Activated CD4-positive, alpha-beta T cell treated with anti-CD3 and anti-CD28 coated beads for 36 hours (primary cell): ENCODE results near the gene DDX10. TPM values are rescaled to one million over a fixed set of nuclear protein-coding genes. Genes with fewer than 3 reads are reported as not detected.
A peak's percentile ranks its signal among the peaks of the same experiment; 100 is the strongest.

Source experiments
- ATAC-seq: fragments of 200-7000 bp; cut with Tn5 transposase; one replicate; pipeline ENCODE4 v1.10.0; 2021; ENCODE audit warnings: mild to moderate bottlenecking, moderate library complexity
- CTCF ChIA-PET: fragments of 350-600 bp; sonication (Branson Sonifier 250); formaldehyde crosslinking; loops from one replicate; lab custom pipeline; 2021; ENCODE audit warnings: antibody characterized with exemption; lab: Charles Lee
- POLR2A ChIA-PET: fragments of 350-600 bp; sonication (Branson Sonifier 250); formaldehyde crosslinking; loops from one replicate; lab custom pipeline; 2021; ENCODE audit warnings: antibody characterized with exemption, inconsistent platforms; lab: Charles Lee
- DNase-seq: peaks from one replicate; pipeline ENCODE4 v3.0.0-alpha.2; 2020
- H3K27ac Mint-ChIP-seq: one replicate; pipeline ENCODE4 v1.8.0; 2021; ENCODE audit warnings: mixed read lengths
- H3K27me3 Mint-ChIP-seq: one replicate; pipeline ENCODE4 v1.8.0; 2021; ENCODE audit warnings: mixed read lengths
- H3K36me3 Mint-ChIP-seq: one replicate; pipeline ENCODE4 v1.8.0; 2021; ENCODE audit warnings: low read depth, mixed read lengths
- H3K4me1 Mint-ChIP-seq: one replicate; pipeline ENCODE4 v1.8.0; 2021; ENCODE audit warnings: mixed read lengths
- H3K4me3 Mint-ChIP-seq: one replicate; pipeline ENCODE4 v1.8.0; 2021; ENCODE audit warnings: mild to moderate bottlenecking, moderate library complexity, mixed read lengths
- H3K9me3 Mint-ChIP-seq: one replicate; pipeline ENCODE4 v1.8.0; 2021; ENCODE audit warnings: low read depth, mixed read lengths
- intact Hi-C, 2 experiments: fragments of 100-400 bp; cut with DNase I in 1 of 2; cut with micrococcal nuclease in 1 of 2; formaldehyde crosslinking; loops; one replicate each; pipeline versions ENCODE4 v1.14.2 to v1.15.1; 2022 to 2024; cut with DNase I, micrococcal nuclease
- total RNA-seq, 2 experiments: library from RNA; stranded (reverse); gene quantifications; one replicate each; pipeline ENCODE4 v1.2.3, GENCODE V29; 2021

The DDX10 gene
- total RNA-seq, 2 experiments from 2014 or later = 45.8 to 50.9 TPM

DNA sequence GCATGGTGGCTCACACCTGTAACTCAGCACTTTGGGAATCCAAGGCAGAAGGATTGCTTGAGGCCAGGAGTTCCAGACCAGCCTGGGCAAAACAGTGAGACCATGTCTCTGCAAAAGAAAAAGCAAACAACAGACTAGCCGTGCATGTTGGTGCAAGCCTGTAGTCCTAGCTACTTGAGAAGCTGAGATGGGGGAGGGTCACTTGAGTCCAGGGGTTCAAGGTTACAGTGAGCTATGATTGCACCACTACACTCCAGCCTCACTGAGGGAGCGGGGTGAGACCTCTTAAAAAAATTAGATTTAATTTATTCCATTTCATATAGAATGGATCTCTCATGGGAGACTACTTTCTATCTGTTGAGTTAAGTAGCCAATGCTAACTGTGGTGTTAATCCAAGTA, 50.4 kb downstream of the DDX10 start:
- ATAC-seq = no peak
- POLR2A ChIA-PET = no interaction called here
- Mint-ChIP-seq H3K36me3 (peaks cover 62% of the 10 kb centered on the region), H3K9me3 (no peaks in the 10 kb centered on the region), H3K27ac (no peak overlapping the region), H3K4me3 (no peak overlapping the region), H3K4me1 (peaks cover 17% of the 10 kb centered on the region), H3K27me3 (no peaks in the 10 kb centered on the region)
- CTCF ChIA-PET = interaction anchor here (1.9 kb wide), 1 partner anchor 20 kb away, joined by 4 read pairs; no protein-coding TSS in a partner anchor
- intact Hi-C loops = no loop called here
- DNase-seq = no peak

DNA sequence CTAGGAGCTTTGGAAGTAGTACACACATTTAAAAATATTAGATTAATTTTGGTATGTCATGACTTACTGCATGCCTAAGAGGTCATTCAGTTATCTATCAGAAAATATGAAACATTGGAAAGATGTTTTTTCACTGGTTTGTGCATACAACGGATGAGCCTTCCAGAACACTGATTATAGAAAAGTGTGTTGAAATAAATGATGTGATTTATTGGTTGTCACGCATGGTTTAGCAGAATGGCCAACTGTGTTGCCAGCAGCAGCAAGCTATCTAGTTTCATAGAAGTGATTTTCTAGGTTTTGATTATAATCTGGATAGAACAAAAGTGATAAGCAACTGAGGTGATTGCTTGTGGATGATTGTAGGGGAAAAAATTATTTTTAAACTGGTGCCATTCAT, 53.6 kb downstream of the DDX10 start:
- Mint-ChIP-seq H3K4me1 (peaks cover 8% of the 10 kb centered on the region), H3K36me3 (peaks cover 57% of the 10 kb centered on the region), H3K9me3 (no peaks in the 10 kb centered on the region), H3K27me3 (no peaks in the 10 kb centered on the region), H3K4me3 (no peak overlapping the region), H3K27ac (no peak overlapping the region)
- ChIA-PET CTCF (interaction anchor here (0.6 to 1.8 kb wide), 5 partner anchors 8 to 563 kb away, joined by 3 to 6 read pairs (median 5); no protein-coding TSS in a partner anchor), POLR2A (no interaction called here)
- no peak for ATAC-seq
- DNase-seq = no peak
- intact Hi-C loops = no loop called here

DNA sequence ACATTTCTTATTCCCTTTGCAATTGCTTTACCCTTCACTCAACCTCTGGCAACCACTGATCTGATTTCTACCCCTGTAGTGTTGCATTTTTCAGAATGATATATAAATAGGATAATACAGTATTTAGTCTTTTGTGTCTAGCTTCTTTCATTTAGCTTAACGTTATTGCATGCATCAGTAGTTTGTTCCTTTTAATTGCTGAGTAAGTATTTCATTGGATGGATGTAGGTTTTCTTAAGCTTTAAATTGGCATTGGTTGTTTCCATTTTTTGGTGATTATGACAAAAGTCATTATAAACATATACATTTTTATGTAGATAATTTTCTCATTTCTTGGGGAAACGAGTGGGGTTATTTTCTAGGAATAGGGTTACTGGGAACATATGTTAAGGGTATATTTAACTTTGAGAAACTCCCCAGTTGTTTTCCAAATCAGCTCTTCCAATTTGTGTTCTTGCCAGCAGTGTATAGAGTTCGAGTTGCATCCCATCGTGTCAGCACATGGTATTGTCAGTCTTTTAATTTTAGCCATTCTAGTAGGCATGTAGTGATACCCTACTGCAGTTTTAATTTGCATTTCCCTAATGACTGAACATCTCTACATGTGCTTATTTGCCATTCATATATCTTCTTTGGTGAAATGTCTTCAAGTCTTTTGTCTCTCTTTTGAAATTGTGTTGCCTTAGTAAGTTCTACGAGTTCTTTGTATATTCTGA, 60.3 kb downstream of the DDX10 start:
- H3K9me3 Mint-ChIP-seq = peaks cover 4% of the 10 kb centered on the region
- POLR2A ChIA-PET = no interaction called here
- ATAC-seq = no peak

DNA sequence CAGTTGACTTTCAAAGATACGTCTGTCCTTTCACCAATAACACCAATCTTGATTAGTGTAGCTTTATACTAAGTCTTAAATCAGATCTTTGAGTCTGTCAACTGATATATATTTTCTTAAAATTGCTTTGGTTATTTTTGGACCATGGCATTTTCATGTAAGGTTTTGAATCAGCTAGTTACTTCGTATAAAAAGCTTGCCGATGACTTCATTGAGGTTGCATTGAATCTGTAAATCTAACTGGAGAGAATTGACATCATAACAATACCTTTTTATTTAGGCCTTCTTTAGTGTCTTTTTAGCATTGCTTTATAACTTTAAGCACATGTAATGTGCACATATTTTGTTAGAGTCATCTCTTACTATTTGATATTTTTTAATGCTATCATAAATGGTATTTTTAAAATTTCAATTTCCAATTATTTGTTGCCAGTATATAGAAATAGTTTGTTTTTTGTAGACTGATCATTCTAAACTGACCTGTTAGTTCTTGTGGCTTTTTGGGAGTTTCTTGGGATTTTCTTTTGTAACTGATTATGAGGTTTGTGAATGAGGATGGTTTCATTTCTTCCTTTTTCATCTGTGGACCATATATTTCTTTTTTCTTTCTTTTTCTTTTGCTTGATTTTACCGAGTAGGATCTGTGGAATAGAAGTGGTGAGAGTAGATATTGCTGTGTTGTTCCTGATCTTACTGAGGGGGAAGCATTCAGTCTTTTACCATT, 61.4 kb downstream of the DDX10 start:
- POLR2A ChIA-PET = no interaction called here
- Mint-ChIP-seq H3K27ac (no peak overlapping the region), H3K36me3 (peaks cover 55% of the 10 kb centered on the region), H3K9me3 (peaks cover 4% of the 10 kb centered on the region), H3K27me3 (no peaks in the 10 kb centered on the region), H3K4me3 (no peak overlapping the region), H3K4me1 (peaks cover 42% of the 10 kb centered on the region)
- CTCF ChIA-PET = interaction anchor here (0.7 kb wide), 1 partner anchor 8 kb away, joined by 3 read pairs; no protein-coding TSS in a partner anchor
- intact Hi-C loops = no loop called here
- no peak for DNase-seq
- ATAC-seq = no peak

More for the DNA sequence above, 60.3 kb downstream of the DDX10 start:
- peaks cover 57% of the 10 kb centered on the region for H3K36me3 Mint-ChIP-seq
- H3K27ac Mint-ChIP-seq = no peak overlapping the region
- no peak for DNase-seq
- CTCF ChIA-PET = interaction anchor here (0.7 to 2.5 kb wide), 2 partner anchors 9 to 10 kb away, joined by 3 to 21 read pairs; no protein-coding TSS in a partner anchor
- H3K4me3 Mint-ChIP-seq = no peak overlapping the region
- intact Hi-C loops = no loop called here
- peaks cover 39% of the 10 kb centered on the region for H3K4me1 Mint-ChIP-seq
- H3K27me3 Mint-ChIP-seq = no peaks in the 10 kb centered on the region

DNA sequence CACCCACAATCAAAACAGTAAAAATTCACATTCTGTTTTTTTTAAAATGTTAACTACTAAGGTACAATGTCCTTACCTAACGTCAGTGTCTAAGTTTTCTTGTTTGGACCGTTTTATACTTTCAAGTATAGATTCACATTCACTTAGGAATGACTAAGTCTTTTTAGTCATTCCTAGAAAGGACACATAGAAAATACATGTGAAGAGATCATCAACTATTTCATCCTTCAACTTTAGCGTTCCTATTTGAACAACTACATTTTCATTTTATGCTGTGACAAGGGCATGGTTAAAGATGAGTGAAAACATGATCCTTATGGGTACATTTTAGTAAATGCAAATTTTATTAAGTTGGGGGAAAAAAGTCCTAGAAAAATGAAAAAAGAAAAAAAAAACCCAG, 62.8 kb downstream of the DDX10 start:
- no peak overlapping the region for H3K4me3 Mint-ChIP-seq
- no peak overlapping the region for H3K27ac Mint-ChIP-seq

DNA sequence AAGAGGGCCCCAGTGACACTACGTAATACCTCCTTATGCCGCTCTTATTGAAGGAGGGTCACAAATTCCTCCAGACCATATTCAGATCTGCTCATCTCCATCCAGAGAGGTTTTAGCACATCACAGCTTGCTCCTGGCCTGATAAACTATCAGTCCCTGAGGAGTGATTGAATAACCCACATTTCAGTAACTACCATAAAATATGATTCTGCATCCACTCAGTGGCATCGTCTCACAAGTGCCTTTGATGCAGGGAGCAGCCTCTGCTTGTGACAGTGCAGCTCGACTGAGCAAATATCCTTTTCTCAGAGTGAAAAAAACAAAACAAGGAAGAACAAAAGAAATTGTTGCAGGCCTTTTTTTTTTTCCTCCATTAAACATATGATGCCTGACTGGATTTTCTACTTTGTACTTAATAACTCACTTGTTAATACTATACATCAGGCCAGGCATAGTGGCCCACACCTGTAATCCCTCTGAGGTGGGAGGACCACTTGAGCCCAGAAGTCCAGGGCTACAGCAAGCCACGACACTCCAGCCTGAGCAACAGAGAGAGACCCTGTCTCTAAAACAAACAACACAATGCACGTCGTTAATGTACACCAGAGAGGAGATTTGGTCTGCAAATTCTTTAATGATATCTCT, 64.5 kb downstream of the DDX10 start:
- peaks cover 51% of the 10 kb centered on the region for H3K36me3 Mint-ChIP-seq
- no peak for ATAC-seq

More for the DNA sequence above, 62.8 kb downstream of the DDX10 start:
- ChIA-PET POLR2A (no interaction called here), CTCF (interaction anchor here (0.7 kb wide), 1 partner anchor 9 kb away, joined by 4 read pairs; no protein-coding TSS in a partner anchor)
- ATAC-seq = peak; percentile 81
- Mint-ChIP-seq H3K27me3 (no peaks in the 10 kb centered on the region), H3K36me3 (peaks cover 60% of the 10 kb centered on the region), H3K9me3 (peaks cover 4% of the 10 kb centered on the region), H3K4me1 (peaks cover 53% of the 10 kb centered on the region)
- no peak for DNase-seq
- intact Hi-C loops = no loop called here

DNA sequence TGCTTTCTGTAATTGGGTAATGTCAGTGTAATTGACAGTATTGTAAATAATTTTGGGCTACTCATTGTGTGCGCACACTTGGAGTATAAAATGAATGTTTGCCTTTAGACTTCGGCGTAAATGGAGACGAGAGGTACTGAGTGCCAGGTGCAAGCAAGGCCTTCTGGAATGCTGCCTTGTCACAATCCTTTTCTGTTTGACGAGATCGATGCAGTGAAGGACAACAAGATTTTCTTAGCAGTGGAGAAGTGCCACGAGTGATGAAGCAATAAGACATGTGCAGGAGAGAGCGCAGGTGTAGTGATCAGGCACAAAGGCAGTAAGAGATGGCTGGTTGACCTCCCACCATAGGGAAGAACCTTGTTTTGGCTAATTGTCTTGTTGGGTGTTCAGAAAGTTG, 67.5 kb downstream of the DDX10 start:
- ChIA-PET CTCF (interaction anchor here (0.6 to 3.1 kb wide), 6 partner anchors 17 to 538 kb away, joined by 3 to 11 read pairs (median 6); partner anchors contain the start of gene DDX10), POLR2A (no interaction called here)
- Mint-ChIP-seq H3K36me3 (peaks cover 45% of the 10 kb centered on the region), H3K4me1 (peaks cover 65% of the 10 kb centered on the region), H3K27me3 (no peaks in the 10 kb centered on the region), H3K27ac (peak overlapping the region; percentile 48), H3K9me3 (no peaks in the 10 kb centered on the region), H3K4me3 (no peak overlapping the region)
- no peak for DNase-seq
- intact Hi-C loops = loop anchor here (2.0 to 10.0 kb wide), 4 partner anchors 112 to 1612 kb away; partner anchors contain the start of genes ATM (in 1 of the 2) and NPAT (in 1 of the 2)
- ATAC-seq = no peak

More for the DNA sequence above, 64.5 kb downstream of the DDX10 start:
- no peak for DNase-seq
- CTCF ChIA-PET = interaction anchor here (0.8 to 1.2 kb wide), 2 partner anchors 20 to 1610 kb away, joined by 3 to 5 read pairs; no protein-coding TSS in a partner anchor
- no peak overlapping the region for H3K4me3 Mint-ChIP-seq
- no peaks in the 10 kb centered on the region for H3K27me3 Mint-ChIP-seq
- H3K4me1 Mint-ChIP-seq = peaks cover 70% of the 10 kb centered on the region
- no peak overlapping the region for H3K27ac Mint-ChIP-seq
- peaks cover 4% of the 10 kb centered on the region for H3K9me3 Mint-ChIP-seq
- intact Hi-C loops = no loop called here
- POLR2A ChIA-PET = no interaction called here

DNA sequence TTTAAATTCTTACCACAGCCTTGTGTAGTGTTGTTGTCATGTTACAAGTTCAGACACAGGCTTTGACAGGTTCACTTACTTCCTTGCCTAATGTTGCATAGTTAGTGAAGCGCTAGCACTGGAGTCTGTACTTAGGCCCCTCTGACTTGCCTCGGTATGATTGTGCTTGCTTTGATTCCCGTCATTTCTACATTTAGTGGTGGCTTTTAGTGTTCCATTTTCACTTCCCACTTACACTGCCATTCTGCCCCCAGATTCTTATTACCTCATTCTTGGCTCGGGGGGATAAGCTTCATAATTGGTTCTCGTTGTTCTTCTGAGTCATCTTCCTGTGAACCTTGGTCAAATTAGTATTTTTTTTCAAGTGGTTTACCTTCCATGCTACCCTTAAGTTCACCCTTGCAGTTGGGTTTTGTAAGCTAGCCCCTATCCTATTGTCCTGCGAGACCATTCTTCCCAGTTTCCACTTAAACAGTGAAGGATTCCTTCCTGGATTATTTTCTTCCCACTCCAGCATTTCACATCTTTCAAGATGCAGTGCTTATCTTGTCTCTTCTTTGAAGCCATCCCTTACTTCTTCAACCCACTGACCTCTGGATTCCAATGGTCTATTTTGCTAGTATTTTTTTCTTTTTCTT, 68.7 kb downstream of the DDX10 start:
- Mint-ChIP-seq H3K9me3 (no peaks in the 10 kb centered on the region), H3K4me1 (peaks cover 56% of the 10 kb centered on the region), H3K4me3 (no peak overlapping the region), H3K27me3 (no peaks in the 10 kb centered on the region), H3K27ac (peak overlapping the region; percentile 81), H3K36me3 (peaks cover 48% of the 10 kb centered on the region)
- CTCF ChIA-PET = interaction anchor here (0.7 to 3.9 kb wide), 15 partner anchors 8 to 120 kb away, joined by 3 to 21 read pairs (median 5); partner anchors contain the start of gene DDX10
- POLR2A ChIA-PET = interaction anchor here (0.6 to 1.0 kb wide), 4 partner anchors 16 to 162 kb away, joined by 3 to 4 read pairs (median 4); no protein-coding TSS in a partner anchor
- intact Hi-C loops = loop anchor here (1.0 to 10.0 kb wide), 8 partner anchors 19 to 1611 kb away; partner anchors contain the start of genes NPAT (in 2 of the 2), ATM (in 1 of the 2) and C11orf65 (in 1 of the 2)
- ATAC-seq (peak; percentile 99), DNase-seq (peak; percentile 65)

DNA sequence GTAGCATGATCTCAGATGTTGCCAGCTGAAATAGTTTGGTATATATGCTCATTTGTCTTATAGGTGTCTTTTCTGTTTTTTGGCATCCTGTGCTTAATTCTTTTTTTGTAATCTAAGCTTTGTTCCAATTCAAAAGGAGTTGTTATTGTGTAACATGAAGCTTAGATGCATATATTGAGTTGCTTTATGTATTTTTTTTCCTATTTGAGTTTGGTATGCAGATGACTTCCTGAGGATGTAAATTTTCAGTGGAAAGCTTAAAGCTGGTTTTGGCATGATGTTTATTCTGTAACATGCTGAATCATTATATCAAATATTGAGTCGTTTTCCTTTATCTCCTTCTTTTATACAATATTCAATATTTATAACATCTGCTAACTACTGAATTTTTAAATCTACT, 69.4 kb downstream of the DDX10 start:
- ChIA-PET CTCF (interaction anchor here (0.8 to 3.9 kb wide), 16 partner anchors 8 to 120 kb away, joined by 3 to 21 read pairs (median 4); partner anchors contain the start of gene DDX10), POLR2A (interaction anchor here (0.6 to 0.7 kb wide), 2 partner anchors 16 to 18 kb away, joined by 3 to 4 read pairs; no protein-coding TSS in a partner anchor)
- Mint-ChIP-seq H3K4me1 (peaks cover 49% of the 10 kb centered on the region), H3K4me3 (no peak overlapping the region), H3K36me3 (peaks cover 48% of the 10 kb centered on the region), H3K27me3 (no peaks in the 10 kb centered on the region), H3K9me3 (no peaks in the 10 kb centered on the region), H3K27ac (peak overlapping the region; percentile 10)
- intact Hi-C loops = loop anchor here (1.0 to 10.0 kb wide), 3 partner anchors 36 to 1611 kb away; partner anchors contain the start of genes ATM (in 1 of the 2) and NPAT (in 1 of the 2)
- ATAC-seq = no peak
- no peak for DNase-seq

DNA sequence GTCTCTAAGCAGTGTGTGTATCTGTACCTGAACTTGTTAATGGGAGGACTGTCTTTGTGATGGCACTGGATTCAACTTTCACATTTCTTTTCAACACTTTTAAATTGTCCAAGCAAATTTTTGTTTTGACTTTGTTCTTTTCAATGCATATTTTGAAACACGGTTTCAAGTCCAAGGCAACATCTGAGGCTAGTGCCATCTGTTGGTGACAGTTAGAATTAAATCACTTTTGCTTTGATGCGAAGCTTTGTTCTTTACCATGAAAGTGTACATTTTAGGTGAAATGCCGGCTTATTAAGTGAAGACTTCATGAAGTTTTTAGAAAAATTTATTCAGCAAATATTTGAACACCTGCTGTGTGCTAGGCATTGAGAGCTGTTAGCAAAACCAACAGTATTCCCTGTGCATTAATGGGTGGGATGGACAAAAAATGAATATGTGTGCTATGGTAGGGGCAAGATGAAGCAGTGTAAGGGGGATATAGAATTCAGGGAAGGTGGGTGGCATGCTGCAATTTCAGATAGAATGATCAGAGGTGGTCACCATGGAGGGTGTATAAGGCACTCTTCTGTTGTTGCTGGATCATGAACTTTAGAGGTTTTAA, 70.2 kb downstream of the DDX10 start:
- no peak overlapping the region for H3K4me3 Mint-ChIP-seq
- H3K36me3 Mint-ChIP-seq = peaks cover 50% of the 10 kb centered on the region
- DNase-seq (no peak), ATAC-seq (no peak)
- H3K27me3 Mint-ChIP-seq = no peaks in the 10 kb centered on the region
- ChIA-PET POLR2A (no interaction called here), CTCF (interaction anchor here (0.6 to 3.9 kb wide), 15 partner anchors 9 to 1468 kb away, joined by 3 to 21 read pairs (median 3); partner anchors contain the start of gene DDX10)
- H3K27ac Mint-ChIP-seq = no peak overlapping the region
- peaks cover 42% of the 10 kb centered on the region for H3K4me1 Mint-ChIP-seq
- intact Hi-C loops = loop anchor here (1.0 to 10.0 kb wide), 3 partner anchors 37 to 1610 kb away; partner anchors contain the start of genes ATM (in 1 of the 2) and NPAT (in 1 of the 2)
- H3K9me3 Mint-ChIP-seq = peaks cover 1% of the 10 kb centered on the region
